ENCODE results near the gene IGSF3.
"Not testable (repeated sequence)": the region's sequence is repeated elsewhere in the genome, so short reads cannot be mapped to it uniquely, and the experiment has no call there.

IGSF3 gene

DNA sequence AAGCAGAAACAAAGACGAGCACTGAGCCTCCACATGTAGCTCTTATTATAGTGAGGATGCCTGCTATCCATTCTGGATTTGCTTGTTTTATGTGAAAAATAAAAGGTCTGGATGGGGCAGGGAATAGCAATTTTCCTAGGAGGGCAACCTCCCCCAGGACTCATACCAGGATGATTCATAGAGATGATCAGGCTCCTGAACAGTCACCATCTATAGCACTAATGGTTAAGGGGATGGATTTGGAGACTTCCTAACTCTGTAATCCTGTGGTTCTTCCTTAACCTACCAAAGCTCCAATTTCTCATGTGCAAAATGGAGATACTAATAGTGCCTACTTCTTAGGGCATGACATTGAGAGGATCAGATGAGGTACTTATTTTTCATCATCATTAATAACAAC lies 62.2 kb downstream of the IGSF3 start:
- H3K9me3 ChIP-seq (replicated peaks; ENCODE audit: insufficient read depth, low read length): no peaks in the 10 kb centered on the region
- no peaks in the 10 kb centered on the region for H3K4me1 ChIP-seq (ENCODE audit: low read length)
- no peaks in the 10 kb centered on the region for H3K79me2 ChIP-seq (ENCODE audit: low read length)
- H4K20me1 ChIP-seq (ENCODE audit: insufficient read depth, low read length): no peaks in the 10 kb centered on the region
- no peaks in the 10 kb centered on the region for H3F3A ChIP-seq (ENCODE audit: insufficient read depth, low read length)
- H3K4me3 ChIP-seq (ENCODE audit: low read length): no peak overlapping the region
- TF ChIP-seq, protein P1, sequence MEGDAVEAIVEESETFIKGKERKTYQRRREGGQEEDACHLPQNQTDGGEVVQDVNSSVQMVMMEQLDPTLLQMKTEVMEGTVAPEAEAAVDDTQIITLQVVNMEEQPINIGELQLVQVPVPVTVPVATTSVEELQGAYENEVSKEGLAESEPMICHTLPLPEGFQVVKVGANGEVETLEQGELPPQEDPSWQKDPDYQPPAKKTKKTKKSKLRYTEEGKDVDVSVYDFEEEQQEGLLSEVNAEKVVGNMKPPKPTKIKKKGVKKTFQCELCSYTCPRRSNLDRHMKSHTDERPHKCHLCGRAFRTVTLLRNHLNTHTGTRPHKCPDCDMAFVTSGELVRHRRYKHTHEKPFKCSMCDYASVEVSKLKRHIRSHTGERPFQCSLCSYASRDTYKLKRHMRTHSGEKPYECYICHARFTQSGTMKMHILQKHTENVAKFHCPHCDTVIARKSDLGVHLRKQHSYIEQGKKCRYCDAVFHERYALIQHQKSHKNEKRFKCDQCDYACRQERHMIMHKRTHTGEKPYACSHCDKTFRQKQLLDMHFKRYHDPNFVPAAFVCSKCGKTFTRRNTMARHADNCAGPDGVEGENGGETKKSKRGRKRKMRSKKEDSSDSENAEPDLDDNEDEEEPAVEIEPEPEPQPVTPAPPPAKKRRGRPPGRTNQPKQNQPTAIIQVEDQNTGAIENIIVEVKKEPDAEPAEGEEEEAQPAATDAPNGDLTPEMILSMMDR (IDR thresholded peaks at IDR 0.05; ENCODE audit: low read length): no peak
- TF ChIP-seq EZH2 (optimal IDR thresholded peaks at IDR 0.05; ENCODE audit: low read depth, low read length): no peak
- TF ChIP-seq EZH2phosphoT487 (IDR thresholded peaks at IDR 0.05; ENCODE audit: low read length): no peak
- no peaks in the 10 kb centered on the region for H3K27me3 ChIP-seq (replicated peaks; ENCODE audit: insufficient read depth, low read length)
- H3K9ac ChIP-seq (ENCODE audit: low read length): no peak overlapping the region
- H3K9me2 ChIP-seq (replicated peaks; ENCODE audit: insufficient read depth, low read length): no peaks in the 10 kb centered on the region
- no peak overlapping the region for H3K27ac ChIP-seq (ENCODE audit: low read length)
- no peak for DNase-seq
- H3K36me3 ChIP-seq (replicated peaks; ENCODE audit: insufficient read depth, low read length): no peaks in the 10 kb centered on the region
- H2AFZ ChIP-seq (ENCODE audit: low read length): no peak overlapping the region
- H3K4me2 ChIP-seq (ENCODE audit: low read depth, low read length): no peak overlapping the region

- not testable (repeated sequence) for H2AFZ ChIP-seq (ENCODE audit: low read length); H3K9me3 ChIP-seq (replicated peaks; ENCODE audit: insufficient read depth, low read length); H3K9ac ChIP-seq (ENCODE audit: low read length); DNase-seq; H4K20me1 ChIP-seq (ENCODE audit: insufficient read depth, low read length); H3K4me1 ChIP-seq (ENCODE audit: low read length); H3F3A ChIP-seq (ENCODE audit: insufficient read depth, low read length); H3K36me3 ChIP-seq (replicated peaks; ENCODE audit: insufficient read depth, low read length); H3K79me2 ChIP-seq (ENCODE audit: low read length); H3K9me2 ChIP-seq (replicated peaks; ENCODE audit: insufficient read depth, low read length); H3K4me3 ChIP-seq (ENCODE audit: low read length); H3K4me2 ChIP-seq (ENCODE audit: low read depth, low read length); H3K27me3 ChIP-seq (replicated peaks; ENCODE audit: insufficient read depth, low read length); H3K27ac ChIP-seq (ENCODE audit: low read length)
Measured at GRCh38 chr1:116604408-116604807, 63.1 kb downstream of the IGSF3 start.

DNA sequence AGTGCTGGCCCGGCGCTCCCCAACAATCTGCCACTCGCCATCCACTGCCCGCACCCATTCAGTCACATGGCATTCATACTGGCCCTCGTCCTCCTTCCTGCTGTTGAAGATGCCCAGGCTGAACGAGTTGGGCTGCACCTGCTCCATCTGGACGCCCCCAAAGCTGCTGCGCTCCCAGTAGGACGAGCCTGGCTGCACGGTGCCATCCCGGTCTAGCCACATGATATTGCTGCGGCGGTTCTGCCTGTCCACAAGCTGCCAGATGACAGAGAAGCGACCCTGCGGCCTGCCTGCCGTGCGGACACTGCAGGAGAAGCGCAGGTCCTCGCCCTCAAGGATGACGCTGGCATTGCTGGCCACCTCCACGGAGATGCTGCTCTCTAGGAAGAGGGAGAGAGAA lies 63.9 kb downstream of the IGSF3 start:
- H4K20me1 ChIP-seq (ENCODE audit: insufficient read depth, low read length); H3K79me2 ChIP-seq (ENCODE audit: low read length); H3K9me2 ChIP-seq (replicated peaks; ENCODE audit: insufficient read depth, low read length); H3K27ac ChIP-seq (ENCODE audit: low read length); H3K9ac ChIP-seq (ENCODE audit: low read length); H3K4me2 ChIP-seq (ENCODE audit: low read depth, low read length); H3F3A ChIP-seq (ENCODE audit: insufficient read depth, low read length); H3K36me3 ChIP-seq (replicated peaks; ENCODE audit: insufficient read depth, low read length); H3K27me3 ChIP-seq (replicated peaks; ENCODE audit: insufficient read depth, low read length); H2AFZ ChIP-seq (ENCODE audit: low read length); H3K4me3 ChIP-seq (ENCODE audit: low read length); H3K4me1 ChIP-seq (ENCODE audit: low read length); DNase-seq; H3K9me3 ChIP-seq (replicated peaks; ENCODE audit: insufficient read depth, low read length): not testable (repeated sequence)

- not testable (repeated sequence) for H2AFZ ChIP-seq (ENCODE audit: low read length); H3K4me3 ChIP-seq (ENCODE audit: low read length); H3K9me2 ChIP-seq (replicated peaks; ENCODE audit: insufficient read depth, low read length); H3K4me2 ChIP-seq (ENCODE audit: low read depth, low read length); H3K9ac ChIP-seq (ENCODE audit: low read length); H3K4me1 ChIP-seq (ENCODE audit: low read length); H3K27me3 ChIP-seq (replicated peaks; ENCODE audit: insufficient read depth, low read length); H3F3A ChIP-seq (ENCODE audit: insufficient read depth, low read length); H3K9me3 ChIP-seq (replicated peaks; ENCODE audit: insufficient read depth, low read length); H3K27ac ChIP-seq (ENCODE audit: low read length); H3K36me3 ChIP-seq (replicated peaks; ENCODE audit: insufficient read depth, low read length); H3K79me2 ChIP-seq (ENCODE audit: low read length); H4K20me1 ChIP-seq (ENCODE audit: insufficient read depth, low read length); DNase-seq
Measured at GRCh38 chr1:116599369-116599768, 68.2 kb downstream of the IGSF3 start.

DNA sequence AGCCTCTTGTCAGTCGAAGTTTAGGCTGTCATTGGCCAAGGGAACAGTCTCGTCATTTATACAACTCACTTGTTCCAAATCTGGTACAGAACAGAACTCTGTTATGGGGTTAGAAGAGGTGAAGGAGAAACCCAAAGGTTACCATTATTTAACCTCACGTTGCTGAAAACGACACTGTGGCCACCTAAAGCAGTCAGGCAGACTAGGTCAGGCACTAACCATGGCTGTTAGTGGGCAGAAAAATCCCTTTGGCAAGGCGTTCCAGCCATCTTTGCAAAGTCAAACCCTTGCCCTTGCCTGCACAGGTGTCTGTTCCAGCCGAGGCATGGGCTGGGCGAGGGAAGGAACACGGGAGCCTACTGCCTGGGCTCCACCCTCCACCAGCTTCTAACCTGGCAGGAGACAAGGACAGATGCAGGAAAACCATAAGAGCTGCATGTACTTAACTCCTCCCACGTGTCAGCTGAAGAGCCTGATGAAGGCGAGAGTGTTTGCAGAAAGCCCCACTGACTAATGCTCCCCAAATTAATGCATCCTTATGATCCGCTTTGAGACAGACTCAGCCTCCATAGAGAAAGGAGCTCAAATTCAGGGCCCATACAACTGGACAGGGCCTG lies 69.0 kb downstream of the IGSF3 start:
- not testable (repeated sequence) for H2AFZ ChIP-seq (ENCODE audit: low read length); H3F3A ChIP-seq (ENCODE audit: insufficient read depth, low read length); H3K9me2 ChIP-seq (replicated peaks; ENCODE audit: insufficient read depth, low read length); H4K20me1 ChIP-seq (ENCODE audit: insufficient read depth, low read length); H3K4me3 ChIP-seq (ENCODE audit: low read length); H3K4me1 ChIP-seq (ENCODE audit: low read length); H3K36me3 ChIP-seq (replicated peaks; ENCODE audit: insufficient read depth, low read length); DNase-seq; H3K27ac ChIP-seq (ENCODE audit: low read length); H3K27me3 ChIP-seq (replicated peaks; ENCODE audit: insufficient read depth, low read length); H3K4me2 ChIP-seq (ENCODE audit: low read depth, low read length); H3K79me2 ChIP-seq (ENCODE audit: low read length); H3K9me3 ChIP-seq (replicated peaks; ENCODE audit: insufficient read depth, low read length); H3K9ac ChIP-seq (ENCODE audit: low read length)

DNA sequence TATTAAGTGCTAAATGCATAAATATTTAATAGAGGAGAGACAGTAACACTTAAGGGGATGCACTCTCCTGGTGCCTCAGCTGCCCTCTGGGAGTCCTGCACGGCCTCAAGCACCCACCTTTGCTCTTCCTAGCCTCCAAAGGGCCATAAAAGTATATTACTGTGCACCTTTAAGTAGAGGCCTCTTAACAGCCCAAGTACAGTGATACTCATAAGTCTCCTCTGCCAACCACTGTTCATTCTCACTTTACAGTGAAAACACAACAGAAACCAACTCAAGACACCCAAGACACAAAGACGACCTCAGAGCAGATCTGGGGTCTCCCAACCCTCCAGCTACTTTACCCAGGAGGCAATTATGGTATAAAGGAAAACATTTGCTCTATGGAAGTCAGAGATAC lies 70.1 kb downstream of the IGSF3 start:
- H3F3A ChIP-seq (ENCODE audit: insufficient read depth, low read length); H3K79me2 ChIP-seq (ENCODE audit: low read length); H3K4me3 ChIP-seq (ENCODE audit: low read length); H3K4me1 ChIP-seq (ENCODE audit: low read length); H3K9ac ChIP-seq (ENCODE audit: low read length); H3K9me3 ChIP-seq (replicated peaks; ENCODE audit: insufficient read depth, low read length); H3K36me3 ChIP-seq (replicated peaks; ENCODE audit: insufficient read depth, low read length); H2AFZ ChIP-seq (ENCODE audit: low read length); H3K9me2 ChIP-seq (replicated peaks; ENCODE audit: insufficient read depth, low read length); H3K27ac ChIP-seq (ENCODE audit: low read length); H4K20me1 ChIP-seq (ENCODE audit: insufficient read depth, low read length); DNase-seq; H3K27me3 ChIP-seq (replicated peaks; ENCODE audit: insufficient read depth, low read length); H3K4me2 ChIP-seq (ENCODE audit: low read depth, low read length): not testable (repeated sequence)

DNA sequence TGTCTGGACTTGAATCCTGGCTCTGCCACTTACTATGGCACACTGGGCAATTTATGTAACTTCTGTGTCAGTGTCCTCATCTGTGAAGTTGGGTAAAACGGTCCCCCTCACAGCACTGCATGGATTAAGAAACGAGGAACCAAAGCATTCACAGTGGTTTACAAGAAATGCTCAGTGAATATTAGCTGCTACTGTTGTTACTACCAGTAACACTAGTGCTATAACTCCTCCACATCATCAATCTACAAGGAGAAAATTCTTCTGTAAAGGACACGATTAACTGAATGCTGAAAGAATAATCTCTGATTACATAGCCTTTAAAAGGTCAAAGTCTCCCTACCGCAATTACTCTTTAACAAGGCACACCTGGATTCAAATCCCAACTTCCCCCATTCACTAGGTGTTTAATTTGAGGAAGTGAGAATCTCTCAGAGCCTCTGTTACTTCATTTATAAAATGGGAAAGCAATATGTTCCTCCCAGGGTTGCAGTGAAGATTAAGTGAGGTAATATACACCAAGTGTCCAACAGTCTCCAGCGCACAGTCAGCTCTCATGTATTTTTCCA lies 70.7 kb downstream of the IGSF3 start:
- not testable (repeated sequence) for H3K4me1 ChIP-seq (ENCODE audit: low read length); H3K79me2 ChIP-seq (ENCODE audit: low read length); H3F3A ChIP-seq (ENCODE audit: insufficient read depth, low read length); H3K4me3 ChIP-seq (ENCODE audit: low read length); H3K9ac ChIP-seq (ENCODE audit: low read length); H4K20me1 ChIP-seq (ENCODE audit: insufficient read depth, low read length); H3K9me2 ChIP-seq (replicated peaks; ENCODE audit: insufficient read depth, low read length); H3K27ac ChIP-seq (ENCODE audit: low read length); H3K4me2 ChIP-seq (ENCODE audit: low read depth, low read length); H3K9me3 ChIP-seq (replicated peaks; ENCODE audit: insufficient read depth, low read length); DNase-seq; H3K36me3 ChIP-seq (replicated peaks; ENCODE audit: insufficient read depth, low read length); H3K27me3 ChIP-seq (replicated peaks; ENCODE audit: insufficient read depth, low read length); H2AFZ ChIP-seq (ENCODE audit: low read length)

Data from MM.1S (cell line).